K562 (cell line): Measurements from ENCODE around the gene CCDC187. TPM values are rescaled to one million over a fixed set of nuclear protein-coding genes. Genes with fewer than 3 reads are reported as not detected.
A peak's percentile ranks its signal among the peaks of the same experiment; 100 is the strongest.

Experiments
- ATAC-seq: fragments of 200-7000 bp; cut with Tn5 transposase; 3 replicates; pipeline ENCODE4 v1.9.1; 2020; ENCODE audit warnings: moderate library complexity
- BruUV-seq: library from RNA; stranded (reverse); fragments of 400-500 nt; replicated peaks from 2 replicates; lab custom pipeline; 2021; lab: Mats Ljungman, UMichigan
- CTCF ChIA-PET: fragments of 300-600 bp; formaldehyde crosslinking; extraction: SDS; loops from one replicate; lab custom pipeline; 2021; ENCODE audit warnings: low intra/inter-chr PET ratio; lab: Yijun Ruan, JAX
- POLR2A ChIA-PET: fragments of 300-600, 350-650 bp; sonication (Branson Sonifier 250); formaldehyde crosslinking; extraction: SDS; loops from one replicate; lab custom pipeline; 2021; ENCODE audit warnings: antibody characterized with exemption, inconsistent platforms; lab: Yijun Ruan, JAX
- DNase-seq, 4 experiments: peaks; one replicate each; pipeline versions ENCODE4 v3.0.0 to v3.0.0-alpha.2; 2011 to 2018; ENCODE audit warnings: low spot score in 3 of 4, mixed read lengths in 3 of 4; ENCODE audit errors: extremely low read depth in 1 of 4
- FAIRE-seq: peaks from 2 replicates; lab custom pipeline; 2011; peaks lifted over from hg19 to GRCh38; lab: Jason Lieb, UNC
- H2AFZ ChIP-seq: 2 replicates; pipeline ENCODE4 v1.6.0; 2011; ENCODE audit warnings: low read depth, low read length, control low read depth, inconsistent platforms
- H3K27ac ChIP-seq: fragments of 200-600 bp; 3 replicates; pipeline ENCODE4 v1.8.0; 2011; ENCODE audit warnings: low read depth, mild to moderate bottlenecking, control low read depth, inconsistent platforms, low read length, moderate library complexity, mixed read lengths; ENCODE audit errors: extremely low read depth
- H3K27me3 ChIP-seq, 2 experiments: fragments of 300-600 bp in 1 of 2; 2 replicates in 1 of 2; 3 replicates in 1 of 2; pipeline versions ENCODE4 v1.6.0 to v1.8.0; 2011; ENCODE audit warnings: inconsistent platforms in 2 of 2, low read length in 2 of 2, mild to moderate bottlenecking in 1 of 2, mixed read lengths in 1 of 2, moderate library complexity in 1 of 2; ENCODE audit not compliant: control insufficient read depth in 2 of 2, insufficient read depth in 2 of 2
- H3K36me3 ChIP-seq: fragments of 300-600 bp; 3 replicates; pipeline ENCODE4 v1.8.0; 2011; ENCODE audit warnings: mild to moderate bottlenecking, low read length, inconsistent platforms; ENCODE audit not compliant: control insufficient read depth, insufficient read depth
- H3K4me1 ChIP-seq, 2 experiments: fragments of 200-600 bp in 1 of 2; replicated peaks in 1 of 2; 2 replicates in 1 of 2; 3 replicates in 1 of 2; pipeline versions ENCODE4 v1.5.1 to v1.8.0; 2011; ENCODE audit warnings: inconsistent platforms in 2 of 2, low read length in 2 of 2, mild to moderate bottlenecking in 1 of 2, mixed read lengths in 1 of 2, moderate library complexity in 1 of 2; ENCODE audit not compliant: control insufficient read depth in 2 of 2, insufficient read depth in 2 of 2
- H3K4me2 ChIP-seq: 2 replicates; pipeline ENCODE4 v1.6.1; 2011; ENCODE audit warnings: low read length, control low read depth, inconsistent platforms, mixed read lengths; ENCODE audit not compliant: insufficient read depth
- H3K4me3 ChIP-seq: fragments of 200-600 bp; sonication (generic), shearing (Covaris generic); 2 replicates; pipeline ENCODE4 v1.5.1; 2016; ENCODE audit warnings: control low read depth, inconsistent platforms
- H3K79me2 ChIP-seq: fragments of 200-600 bp; 3 replicates; pipeline ENCODE4 v1.8.0; 2011; ENCODE audit warnings: low read length, inconsistent platforms; ENCODE audit not compliant: control insufficient read depth, insufficient read depth
- H3K9ac ChIP-seq, 2 experiments: 2 replicates each; pipeline versions ENCODE4 v1.6.0 to v1.6.1; 2011; ENCODE audit warnings: low read depth in 2 of 2, low read length in 2 of 2, control low read depth in 1 of 2, inconsistent platforms in 1 of 2, mild to moderate bottlenecking in 1 of 2, mixed read lengths in 1 of 2; ENCODE audit not compliant: insufficient read depth in 1 of 2
- H3K9me1 ChIP-seq: one replicate; pipeline ENCODE4 v1.6.0; 2011; ENCODE audit warnings: inconsistent platforms, mild to moderate bottlenecking, low read length, moderate library complexity; ENCODE audit not compliant: control insufficient read depth, insufficient read depth
- H3K9me3 ChIP-seq: replicated peaks from 2 replicates; pipeline ENCODE4 v1.5.1; 2011; ENCODE audit warnings: low read depth, low read length, inconsistent platforms; ENCODE audit not compliant: control insufficient read depth, insufficient read depth
- H4K20me1 ChIP-seq: replicated peaks from 2 replicates; pipeline ENCODE4 v1.6.1; 2011; ENCODE audit warnings: low read length, inconsistent platforms, mixed read lengths; ENCODE audit not compliant: control insufficient read depth, insufficient read depth
- POLR2G ChIP-seq: fragments of 200-400 bp; formaldehyde crosslinking; IDR thresholded peaks from 2 replicates; pipeline ENCODE4 v1.6.1; 2017; ENCODE audit warnings: low read depth, mild to moderate bottlenecking, antibody characterized with exemption, low read length, moderate library complexity
- WGBS: fragments of 100-300 bp; shearing (Covaris generic); methylation state at CpG from one replicate; pipeline ENCODE4 v1.1.6; 2016; ENCODE audit warnings: low coverage, mixed read lengths; ENCODE audit not compliant: insufficient coverage; ENCODE audit errors: missing lambda C conversion rate; 5-methylcytosine and 5-hydroxymethylcytosine counted together
- in situ Hi-C: fragments of 300-500 bp; cut with MboI; formaldehyde crosslinking; loops from 4 replicates; pipeline ENCODE4 v1.15.0; 2018; ENCODE audit warnings: inconsistent platforms, mixed read lengths
- intact Hi-C: fragments of 100-400 bp; cut with micrococcal nuclease; formaldehyde crosslinking; loops from 2 replicates; pipeline ENCODE4 v1.14.2; 2022
- polyA plus RNA-seq, 8 experiments: library from polyadenylated mRNA; depleted of rRNA in 4 of 8; stranded (reverse) in 5 of 8; unstranded in 3 of 8; fragments of >200 nt; fragmentation: Nextera tagmentation in 2 of 8; fragmentation: Illumina TruSeq in 1 of 8; extraction: Ambion mirVana in 2 of 8; extraction: Trizol in 1 of 8; gene quantifications; 2 replicates each; pipeline versions ENCODE4 v1.2.1 to v1.2.3, GENCODE V29; 2011 to 2014; ENCODE audit warnings: inconsistent platforms in 1 of 8, missing spikeins in 1 of 8
- total RNA-seq, 7 experiments: library from RNA; depleted of rRNA in 6 of 7; stranded (reverse); fragments of >200 nt in 6 of 7; fragmentation: Illumina TruSeq in 2 of 7; extraction: Trizol in 2 of 7; gene quantifications; 2 replicates each; pipeline versions ENCODE4 v1.2.1 to v1.2.3, GENCODE V29; 2011 to 2021; ENCODE audit warnings: low replicate concordance in 1 of 7
- TF ChIP-seq, protein P1 (sequence below), 2 experiments: IDR thresholded peaks in 1 of 2; conservative IDR thresholded peaks in 1 of 2; 2 replicates each; pipeline ENCODE4 v1.6.1; 2016; ENCODE audit warnings: low read depth in 2 of 2, mild to moderate bottlenecking in 1 of 2, missing compliant biosample characterization in 1 of 2, missing genetic modification characterization in 1 of 2, moderate library complexity in 1 of 2

The CCDC187 gene
- total and polyA plus RNA-seq, 9 of the 15 experiments (the other 6 are each of a cell fraction or from before 2014, with no cell fraction given), result not detected

DNA sequence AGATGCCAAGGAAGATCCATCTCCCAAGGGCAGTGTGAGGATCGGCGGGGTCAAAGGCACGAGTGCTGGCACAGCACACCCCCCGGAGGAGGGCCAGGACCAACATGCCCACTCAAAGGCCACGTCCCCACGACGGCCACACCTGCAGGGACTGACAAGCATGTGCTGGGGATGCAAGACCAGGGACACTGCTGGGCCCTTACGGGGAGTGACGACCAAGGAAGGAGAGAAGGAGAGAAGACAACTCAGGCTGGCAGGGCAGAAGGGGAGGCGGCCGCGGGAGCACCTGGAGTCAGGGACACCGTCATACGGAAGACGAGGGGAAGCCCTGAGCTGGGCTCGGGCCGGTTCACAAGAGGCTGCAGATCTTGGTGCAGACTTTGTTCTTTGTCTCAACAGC, 68.7 kb downstream of the CCDC187 start:
- TF ChIP-seq POLR2G, result peak; percentile 44; the same call in 1 of the 2 replicates
- TF ChIP-seq, protein P1, sequence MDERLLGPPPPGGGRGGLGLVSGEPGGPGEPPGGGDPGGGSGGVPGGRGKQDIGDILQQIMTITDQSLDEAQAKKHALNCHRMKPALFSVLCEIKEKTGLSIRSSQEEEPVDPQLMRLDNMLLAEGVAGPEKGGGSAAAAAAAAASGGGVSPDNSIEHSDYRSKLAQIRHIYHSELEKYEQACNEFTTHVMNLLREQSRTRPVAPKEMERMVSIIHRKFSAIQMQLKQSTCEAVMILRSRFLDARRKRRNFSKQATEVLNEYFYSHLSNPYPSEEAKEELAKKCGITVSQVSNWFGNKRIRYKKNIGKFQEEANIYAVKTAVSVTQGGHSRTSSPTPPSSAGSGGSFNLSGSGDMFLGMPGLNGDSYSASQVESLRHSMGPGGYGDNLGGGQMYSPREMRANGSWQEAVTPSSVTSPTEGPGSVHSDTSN (CRISPR knock-in tag; IDR thresholded peaks at IDR 0.05; ENCODE audit: low read depth), result no peak
- TF ChIP-seq, protein P1 (tag; conservative IDR thresholded peaks at IDR 0.05; ENCODE audit: low read depth), result no peak
- Histone ChIP-seq H3K9me1 (peaks cover 18% of the 10 kb centered on the region), H2AFZ (no peak overlapping the region), H3K4me3 (no peak overlapping the region), H3K36me3 (peaks cover 66% of the 10 kb centered on the region), H3K4me1 (peaks cover 41 to 78% of the 10 kb centered on the region in 2 experiments), H3K27ac (no peak overlapping the region), H3K9ac (no peak overlapping the region), H3K27me3 (no peaks in the 10 kb centered on the region), H3K4me2 (no peak overlapping the region), H3K79me2 (peaks cover 86% of the 10 kb centered on the region), H4K20me1 (peaks cover 44% of the 10 kb centered on the region), H3K9me3 (no peaks in the 10 kb centered on the region)
- ChIA-PET POLR2A (interaction anchor here (0.6 to 1.1 kb wide), 3 partner anchors 8 to 291 kb away, joined by 3 to 4 read pairs (median 3); partner anchors contain the start of gene QSOX2), CTCF (no interaction called here)
- in situ Hi-C loops (no loop called here), intact Hi-C loops (no loop called here)
- FAIRE-seq, result no peak
- no peak for DNase-seq
- ATAC-seq, result no peak
- BruUV-seq, result no TSS peak
- WGBS, result 93% methylated on average over 12 of the region's 17 CpGs
